ENCODE data around the gene EHBP1L1. TPM values are rescaled to one million over a fixed set of nuclear protein-coding genes. Genes with fewer than 3 reads are reported as not detected.

The EHBP1L1 gene
- total and polyA plus RNA-seq, 5 donors from 2014 or later, result 7.8 to 143 (median 9.4) TPM

DNA sequence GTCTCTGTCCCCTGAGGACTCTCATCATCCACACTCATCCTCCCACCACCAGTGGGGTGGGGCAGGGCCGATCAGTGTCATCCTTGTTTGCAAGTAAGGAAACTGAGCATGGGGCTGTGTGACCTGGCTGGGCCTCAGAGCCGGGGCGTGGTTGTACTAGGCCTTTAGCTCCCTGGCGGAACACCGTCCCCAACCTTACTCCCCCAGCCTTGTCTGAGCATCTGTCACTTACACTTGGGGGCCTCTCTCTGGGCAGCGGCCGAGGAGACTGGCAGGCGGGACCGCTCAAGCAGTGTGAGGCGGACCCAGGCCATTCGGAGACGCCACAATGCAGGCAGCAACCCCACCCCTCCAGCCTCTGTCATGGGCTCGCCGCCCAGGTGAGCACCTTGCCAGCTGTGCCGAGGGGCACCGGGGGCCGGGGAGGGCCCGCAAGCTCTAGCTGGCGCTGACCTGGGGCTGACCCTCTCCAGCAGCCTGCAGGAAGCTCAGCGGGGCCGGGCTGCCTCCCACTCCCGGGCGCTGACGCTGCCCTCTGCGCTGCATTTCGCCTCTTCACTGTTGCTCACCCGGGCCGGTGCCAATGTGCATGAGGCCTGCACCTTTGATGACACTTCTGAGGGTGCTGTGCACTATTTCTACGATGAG, 43.6 kb downstream of the EHBP1L1 start:
- H3K36me3 ChIP-seq (ENCODE audit: control insufficient read depth, insufficient read depth, low read length), result peaks cover 55% of the 10 kb centered on the region
- H3K4me1 ChIP-seq (ENCODE audit: control insufficient read depth, insufficient read depth, low read length, poor library complexity, severe bottlenecking), result peaks cover 23% of the 10 kb centered on the region
- Mint-ChIP-seq H3K27me3 (peaks cover 4% of the 10 kb centered on the region), H3K4me1 (peaks cover 0 to 37% (median 16%) of the 10 kb centered on the region in 4 donors), H3K36me3 (peaks cover 9% of the 10 kb centered on the region), H3K4me3 (peak overlapping the region in 2 of 4 donors; percentile 27 to 57), H3K9me3 (peaks cover 0 to 2% (median 0%) of the 10 kb centered on the region in 7 donors), H3K27ac (peak overlapping the region in 1 of 3 donors; percentile 6)
- H3K27me3 ChIP-seq (ENCODE audit: control insufficient read depth, insufficient read depth, low read length), result no peaks in the 10 kb centered on the region
- H3K27ac ChIP-seq (ENCODE audit: insufficient read depth, low read length, poor library complexity, severe bottlenecking), result no peak overlapping the region
- ATAC-seq (ENCODE audit: low read depth in 2 of 2) (no peak), DNase-seq (no peak)
- no peaks in the 10 kb centered on the region for H3K9me3 ChIP-seq (ENCODE audit: control insufficient read depth in 2 of 2, low read length in 2 of 2)
- no peak overlapping the region for H3K4me3 ChIP-seq (ENCODE audit: low read depth, low read length)

DNA sequence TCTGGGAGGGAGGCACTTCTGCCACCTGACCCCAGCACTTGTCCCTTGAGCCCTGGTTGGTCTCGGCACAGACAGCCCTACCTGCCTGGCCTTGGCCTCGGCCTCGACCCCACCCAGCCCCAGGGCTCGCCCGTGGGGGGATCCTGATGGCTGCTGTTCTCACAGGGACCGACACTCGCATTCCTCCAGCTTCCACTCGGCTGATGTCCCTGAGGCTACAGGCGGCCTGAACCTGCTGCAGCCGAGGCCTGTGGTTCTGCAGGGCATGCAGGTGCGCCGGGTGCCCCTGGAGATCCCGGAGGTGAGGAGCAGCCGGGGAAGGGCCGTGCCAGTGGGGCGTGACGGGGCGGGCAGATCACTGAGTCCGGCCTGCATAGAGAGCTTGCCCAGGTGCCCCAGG, 44.8 kb downstream of the EHBP1L1 start:
- Histone ChIP-seq H3K4me3 (ENCODE audit: low read depth, low read length) (no peak overlapping the region), H3K27ac (ENCODE audit: insufficient read depth, low read length, poor library complexity, severe bottlenecking) (no peak overlapping the region), H3K36me3 (ENCODE audit: control insufficient read depth, insufficient read depth, low read length) (peaks cover 61% of the 10 kb centered on the region), H3K27me3 (ENCODE audit: control insufficient read depth, insufficient read depth, low read length) (no peaks in the 10 kb centered on the region), H3K4me1 (ENCODE audit: control insufficient read depth, insufficient read depth, low read length, poor library complexity, severe bottlenecking) (peaks cover 23% of the 10 kb centered on the region), H3K9me3 (ENCODE audit: control insufficient read depth in 2 of 2, low read length in 2 of 2) (no peaks in the 10 kb centered on the region)
- DNase-seq, result no peak
- Mint-ChIP-seq H3K4me1 (peaks cover 0 to 32% (median 16%) of the 10 kb centered on the region in 4 donors), H3K27ac (no peak overlapping the region), H3K9me3 (peaks cover 0 to 2% (median 0%) of the 10 kb centered on the region in 7 donors), H3K36me3 (peaks cover 9% of the 10 kb centered on the region), H3K4me3 (peak overlapping the region in 1 of 4 donors; percentile 75), H3K27me3 (peaks cover 4% of the 10 kb centered on the region)
- no peak for ATAC-seq (ENCODE audit: low read depth in 2 of 2)

DNA sequence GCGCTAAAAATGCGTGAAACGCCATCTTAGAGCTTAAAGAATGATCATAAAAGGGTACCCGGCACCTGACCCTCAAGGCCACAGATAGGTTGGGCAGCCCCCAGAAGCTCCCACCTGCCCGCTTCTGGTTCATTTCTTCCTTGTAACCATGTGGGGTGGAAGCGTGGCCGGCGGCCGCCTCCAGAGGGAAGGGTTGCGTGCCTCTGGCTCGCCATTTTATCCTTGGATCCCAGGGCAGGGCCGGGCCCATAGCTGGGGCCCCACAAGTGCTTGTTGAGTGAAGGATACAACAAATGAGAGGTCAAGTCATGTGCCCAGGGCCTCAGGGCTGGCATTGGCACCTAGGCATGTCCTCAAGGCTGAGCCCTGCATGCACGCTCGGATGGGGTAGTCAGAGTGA, 45.6 kb downstream of the EHBP1L1 start:
- H3K27ac Mint-ChIP-seq, result no peak overlapping the region
- H3K36me3 Mint-ChIP-seq, result peaks cover 13% of the 10 kb centered on the region

DNA sequence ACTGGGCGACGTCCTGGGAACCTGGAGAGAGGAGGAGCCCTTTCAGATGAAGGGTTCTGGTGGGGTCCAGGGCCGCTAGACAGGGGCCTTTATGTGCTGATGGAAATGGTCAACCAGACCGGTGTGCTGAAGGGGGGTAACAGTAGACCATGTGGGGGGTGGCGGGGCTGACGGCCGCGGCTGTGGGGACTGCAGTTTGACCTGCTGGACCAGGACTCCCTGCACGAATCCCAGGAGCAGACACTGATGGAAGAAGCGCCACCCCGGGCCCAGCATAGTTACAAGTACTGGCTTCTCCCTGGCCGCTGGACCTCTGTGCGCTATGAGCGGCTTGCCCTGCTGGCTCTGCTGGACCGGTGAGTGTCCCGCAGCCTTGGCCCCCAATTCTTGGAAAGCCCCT, 46.2 kb downstream of the EHBP1L1 start:
- peak overlapping the region in 1 of 3 donors; percentile 6 for H3K27ac Mint-ChIP-seq
- DNase-seq, result no peak
- no peaks in the 10 kb centered on the region for H3K27me3 ChIP-seq (ENCODE audit: control insufficient read depth, insufficient read depth, low read length)
- H3K4me3 Mint-ChIP-seq, result peak overlapping the region in 1 of 4 donors; percentile 75
- H3K4me1 Mint-ChIP-seq, result peaks cover 0 to 29% (median 11%) of the 10 kb centered on the region in 4 donors
- no peak overlapping the region for H3K27ac ChIP-seq (ENCODE audit: insufficient read depth, low read length, poor library complexity, severe bottlenecking)
- peaks cover 11% of the 10 kb centered on the region for H3K36me3 Mint-ChIP-seq
- no peaks in the 10 kb centered on the region for H3K27me3 Mint-ChIP-seq
- no peak overlapping the region for H3K4me3 ChIP-seq (ENCODE audit: low read depth, low read length)
- H3K36me3 ChIP-seq (ENCODE audit: control insufficient read depth, insufficient read depth, low read length), result peaks cover 74% of the 10 kb centered on the region
- H3K9me3 ChIP-seq (ENCODE audit: control insufficient read depth in 2 of 2, low read length in 2 of 2), result no peaks in the 10 kb centered on the region
- ATAC-seq (ENCODE audit: low read depth in 2 of 2), result no peak
- peaks cover 0 to 2% (median 0%) of the 10 kb centered on the region in 7 donors for H3K9me3 Mint-ChIP-seq
- peaks cover 10% of the 10 kb centered on the region for H3K4me1 ChIP-seq (ENCODE audit: control insufficient read depth, insufficient read depth, low read length, poor library complexity, severe bottlenecking)

More for the DNA sequence above, 45.6 kb downstream of the EHBP1L1 start:
- no peaks in the 10 kb centered on the region for H3K27me3 ChIP-seq (ENCODE audit: control insufficient read depth, insufficient read depth, low read length)
- peaks cover 16% of the 10 kb centered on the region for H3K4me1 ChIP-seq (ENCODE audit: control insufficient read depth, insufficient read depth, low read length, poor library complexity, severe bottlenecking)
- DNase-seq (no peak), ATAC-seq (ENCODE audit: low read depth in 2 of 2) (no peak)
- no peaks in the 10 kb centered on the region for H3K9me3 ChIP-seq (ENCODE audit: control insufficient read depth in 2 of 2, low read length in 2 of 2)
- no peak overlapping the region for H3K27ac ChIP-seq (ENCODE audit: insufficient read depth, low read length, poor library complexity, severe bottlenecking)
- Mint-ChIP-seq H3K4me3 (peak overlapping the region in 2 of 4 donors; percentile 27 to 75), H3K4me1 (peaks cover 0 to 35% (median 17%) of the 10 kb centered on the region in 4 donors), H3K9me3 (peaks cover 0 to 2% (median 0%) of the 10 kb centered on the region in 7 donors), H3K27me3 (peaks cover 1% of the 10 kb centered on the region)
- H3K4me3 ChIP-seq (ENCODE audit: low read depth, low read length), result no peak overlapping the region
- peaks cover 69% of the 10 kb centered on the region for H3K36me3 ChIP-seq (ENCODE audit: control insufficient read depth, insufficient read depth, low read length)

DNA sequence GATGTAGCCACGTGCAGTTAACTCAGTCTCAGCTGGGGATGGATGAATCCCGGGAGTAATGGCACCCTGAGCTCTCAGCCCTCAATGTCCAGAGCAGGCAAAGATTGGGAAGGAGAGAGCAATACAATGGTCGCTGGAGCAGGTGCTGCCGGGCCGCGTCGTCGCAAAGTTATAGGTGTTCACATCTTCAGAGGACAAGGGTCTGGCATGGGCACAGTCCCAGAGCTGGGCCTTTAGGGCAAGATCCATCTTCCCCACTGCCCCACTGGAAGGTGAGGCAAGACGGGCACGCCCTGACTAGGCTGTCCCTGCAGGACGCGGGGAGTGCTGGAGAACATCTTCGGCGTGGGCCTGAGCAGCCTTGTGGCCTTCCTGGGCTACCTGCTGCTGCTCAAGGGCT, 47.3 kb downstream of the EHBP1L1 start:
- peaks cover 11% of the 10 kb centered on the region for H3K36me3 Mint-ChIP-seq
- H3K36me3 ChIP-seq (ENCODE audit: control insufficient read depth, insufficient read depth, low read length), result peaks cover 78% of the 10 kb centered on the region
- peak overlapping the region in 1 of 3 donors; percentile 48 for H3K27ac Mint-ChIP-seq

DNA sequence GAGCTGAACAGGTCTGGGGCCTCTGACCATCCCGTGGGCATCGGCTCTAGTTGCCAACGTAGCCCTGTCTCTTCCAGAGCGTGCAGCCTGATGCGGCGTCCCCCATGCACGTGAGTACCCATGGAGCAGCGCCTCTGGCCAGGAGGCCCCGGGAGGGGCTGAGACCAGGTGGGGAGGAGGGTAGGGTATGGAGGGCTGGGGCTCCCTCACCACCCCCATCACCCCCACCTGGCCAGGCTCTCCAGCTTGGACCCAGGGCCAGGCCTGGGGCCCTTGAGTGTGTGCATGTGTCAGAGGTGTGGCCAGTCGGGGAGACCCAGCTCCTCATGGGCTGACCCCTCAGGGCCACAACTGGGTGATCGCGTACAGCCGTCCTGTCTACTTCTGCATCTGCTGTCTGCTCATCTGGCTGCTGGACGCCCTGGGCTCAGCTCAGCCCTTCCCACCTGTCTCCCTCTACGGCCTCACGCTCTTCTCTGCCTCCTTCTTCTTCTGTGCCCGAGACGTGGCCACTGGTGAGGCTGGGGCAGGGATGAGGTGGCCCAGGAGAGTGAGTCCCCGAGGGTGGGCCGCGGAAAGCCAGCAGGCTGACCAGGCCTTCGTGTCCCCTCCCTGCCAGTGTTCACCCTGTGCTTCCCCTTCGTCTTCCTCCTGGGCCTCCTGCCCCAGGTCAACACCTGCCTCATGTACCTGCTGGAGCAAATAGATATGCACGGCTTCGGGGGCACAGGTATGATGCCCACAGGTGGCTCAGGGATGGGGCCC, 48.2 kb downstream of the EHBP1L1 start:
- peaks cover 0 to 19% (median 9%) of the 10 kb centered on the region in 4 donors for H3K4me1 Mint-ChIP-seq
- Histone ChIP-seq H3K27me3 (ENCODE audit: control insufficient read depth, insufficient read depth, low read length) (no peaks in the 10 kb centered on the region), H3K4me1 (ENCODE audit: control insufficient read depth, insufficient read depth, low read length, poor library complexity, severe bottlenecking) (no peaks in the 10 kb centered on the region), H3K9me3 (ENCODE audit: control insufficient read depth in 2 of 2, low read length in 2 of 2) (no peaks in the 10 kb centered on the region), H3K4me3 (ENCODE audit: low read depth, low read length) (no peak overlapping the region), H3K36me3 (ENCODE audit: control insufficient read depth, insufficient read depth, low read length) (peaks cover 77% of the 10 kb centered on the region), H3K27ac (ENCODE audit: insufficient read depth, low read length, poor library complexity, severe bottlenecking) (no peak overlapping the region)
- no peaks in the 10 kb centered on the region for H3K27me3 Mint-ChIP-seq
- no peak for DNase-seq
- peak overlapping the region in 1 of 3 donors; percentile 79 for H3K27ac Mint-ChIP-seq
- H3K4me3 Mint-ChIP-seq, result no peak overlapping the region
- peaks cover 11% of the 10 kb centered on the region for H3K36me3 Mint-ChIP-seq
- peaks cover 0 to 2% (median 0%) of the 10 kb centered on the region in 7 donors for H3K9me3 Mint-ChIP-seq
- no peak for ATAC-seq (ENCODE audit: low read depth in 2 of 2)

More for the DNA sequence above, 47.3 kb downstream of the EHBP1L1 start:
- no peak overlapping the region for H3K27ac ChIP-seq (ENCODE audit: insufficient read depth, low read length, poor library complexity, severe bottlenecking)
- ATAC-seq (ENCODE audit: low read depth in 2 of 2) (no peak), DNase-seq (no peak)
- H3K9me3 ChIP-seq (ENCODE audit: control insufficient read depth in 2 of 2, low read length in 2 of 2), result no peaks in the 10 kb centered on the region
- H3K9me3 Mint-ChIP-seq, result peaks cover 0 to 2% (median 0%) of the 10 kb centered on the region in 7 donors
- no peak overlapping the region for H3K4me3 ChIP-seq (ENCODE audit: low read depth, low read length)
- peak overlapping the region in 1 of 4 donors; percentile 44 for H3K4me3 Mint-ChIP-seq
- no peaks in the 10 kb centered on the region for H3K4me1 ChIP-seq (ENCODE audit: control insufficient read depth, insufficient read depth, low read length, poor library complexity, severe bottlenecking)
- H3K27me3 ChIP-seq (ENCODE audit: control insufficient read depth, insufficient read depth, low read length), result no peaks in the 10 kb centered on the region
- peaks cover 0 to 23% (median 9%) of the 10 kb centered on the region in 4 donors for H3K4me1 Mint-ChIP-seq
- no peaks in the 10 kb centered on the region for H3K27me3 Mint-ChIP-seq

DNA sequence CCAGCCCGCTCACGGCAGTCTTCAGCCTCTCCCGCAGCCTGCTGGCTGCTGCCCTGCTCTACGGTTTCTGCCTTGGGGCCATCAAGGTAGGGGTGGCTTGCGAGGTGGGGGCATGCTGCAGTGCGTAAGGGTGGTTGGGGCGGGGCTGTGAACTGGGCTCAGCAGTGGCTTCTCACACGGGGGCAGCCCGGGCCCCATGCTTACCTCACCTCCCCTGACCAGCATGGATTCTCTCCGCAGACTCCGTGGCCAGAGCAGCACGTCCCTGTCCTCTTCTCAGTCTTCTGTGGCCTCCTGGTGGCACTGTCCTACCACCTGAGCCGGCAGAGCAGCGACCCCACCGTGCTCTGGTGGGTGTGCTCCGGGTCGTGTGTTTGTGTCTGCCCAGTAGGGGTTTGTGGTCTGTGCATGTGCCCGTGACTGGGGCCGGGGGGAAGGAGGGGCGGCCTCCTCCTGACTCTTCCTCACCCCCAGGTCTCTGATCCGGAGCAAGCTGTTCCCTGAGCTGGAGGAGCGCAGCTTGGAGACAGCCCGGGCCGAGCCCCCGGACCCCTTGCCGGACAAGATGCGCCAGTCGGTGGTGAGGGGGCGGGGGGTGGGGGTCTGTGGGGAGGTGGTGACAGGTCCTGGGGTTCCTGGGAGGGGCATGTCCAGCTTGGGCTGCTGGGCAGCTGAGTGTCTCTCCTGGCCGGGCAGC, 49.2 kb downstream of the EHBP1L1 start:
- Histone ChIP-seq H3K27ac (ENCODE audit: insufficient read depth, low read length, poor library complexity, severe bottlenecking) (no peak overlapping the region), H3K4me3 (ENCODE audit: low read depth, low read length) (no peak overlapping the region), H3K36me3 (ENCODE audit: control insufficient read depth, insufficient read depth, low read length) (peaks cover 79% of the 10 kb centered on the region), H3K27me3 (ENCODE audit: control insufficient read depth, insufficient read depth, low read length) (no peaks in the 10 kb centered on the region), H3K9me3 (ENCODE audit: control insufficient read depth in 2 of 2, low read length in 2 of 2) (no peaks in the 10 kb centered on the region), H3K4me1 (ENCODE audit: control insufficient read depth, insufficient read depth, low read length, poor library complexity, severe bottlenecking) (no peaks in the 10 kb centered on the region)
- Mint-ChIP-seq H3K27me3 (no peaks in the 10 kb centered on the region), H3K27ac (no peak overlapping the region), H3K9me3 (peaks cover 0 to 2% (median 0%) of the 10 kb centered on the region in 7 donors), H3K36me3 (peaks cover 7% of the 10 kb centered on the region), H3K4me1 (peaks cover 0 to 12% (median 7%) of the 10 kb centered on the region in 4 donors), H3K4me3 (no peak overlapping the region)
- ATAC-seq (ENCODE audit: low read depth in 2 of 2) (no peak), DNase-seq (no peak)

Measured in CD4-positive, CD25-positive, alpha-beta regulatory T cell (primary cell).